GM10847 (cell line): ENCODE results near the gene CSPG5.

Experiments used
- POLR2A ChIP-seq: IDR thresholded peaks from 2 replicates; pipeline ENCODE4 v1.6.1; 2011; ENCODE audit not compliant: insufficient read length; ENCODE audit errors: extremely low read depth

CSPG5 gene

DNA sequence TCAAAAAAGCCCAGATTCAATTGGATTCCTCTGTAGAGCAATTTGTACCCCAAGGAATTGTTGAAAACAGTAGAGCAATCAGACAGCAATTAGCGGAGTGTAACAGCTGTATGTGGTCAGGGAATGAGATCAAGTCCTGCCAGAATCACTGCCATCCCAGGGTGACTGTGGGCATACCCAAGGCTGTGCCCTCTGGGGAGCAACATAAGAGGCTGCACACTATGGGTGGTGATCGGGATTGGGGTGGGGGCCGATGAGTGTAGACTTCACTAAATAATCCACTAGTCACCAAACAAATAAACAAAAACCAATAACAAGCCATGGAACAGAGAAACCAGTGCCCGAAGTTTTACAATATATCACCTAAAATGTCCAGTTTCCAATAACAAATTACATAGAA, 53.0 kb downstream of the CSPG5 start:
- no peak for TF ChIP-seq POLR2A

DNA sequence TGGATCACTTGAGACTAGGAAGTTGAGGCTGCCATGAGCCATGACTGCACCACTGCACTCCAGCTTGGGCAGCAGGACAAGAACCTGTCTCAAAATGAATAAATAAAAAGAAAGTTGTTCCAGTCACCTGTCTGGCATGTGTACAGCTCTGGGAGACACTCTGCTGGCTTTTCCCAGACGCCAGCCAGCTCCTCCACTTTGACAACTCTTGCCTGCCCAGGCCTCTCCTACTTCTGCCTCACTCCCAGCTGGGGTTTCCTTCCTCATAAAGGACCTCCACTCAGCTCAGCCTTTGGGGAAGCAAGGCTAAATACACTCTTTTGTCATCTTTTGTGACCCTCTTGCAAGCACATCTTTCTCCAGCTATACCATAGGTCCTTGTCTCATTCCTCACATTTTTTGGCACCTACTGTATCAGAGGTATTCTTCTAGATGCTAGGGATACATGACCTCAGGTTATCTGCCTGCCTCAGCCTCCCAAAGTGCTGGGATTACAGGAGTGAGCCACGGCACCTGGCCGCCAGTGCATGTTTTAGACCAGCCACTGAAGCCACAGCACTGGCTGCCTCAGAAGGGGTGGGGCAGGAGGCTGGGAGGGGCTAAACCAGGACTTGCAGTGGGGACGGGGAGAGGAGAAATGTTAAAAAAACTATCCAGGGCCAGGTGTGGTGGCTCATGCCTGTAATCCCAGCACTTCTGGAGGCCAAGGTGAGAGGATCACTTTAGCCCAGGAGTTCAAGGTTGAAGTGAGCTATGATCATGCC, 55.2 kb downstream of the CSPG5 start:
- TF ChIP-seq POLR2A, result no peak

DNA sequence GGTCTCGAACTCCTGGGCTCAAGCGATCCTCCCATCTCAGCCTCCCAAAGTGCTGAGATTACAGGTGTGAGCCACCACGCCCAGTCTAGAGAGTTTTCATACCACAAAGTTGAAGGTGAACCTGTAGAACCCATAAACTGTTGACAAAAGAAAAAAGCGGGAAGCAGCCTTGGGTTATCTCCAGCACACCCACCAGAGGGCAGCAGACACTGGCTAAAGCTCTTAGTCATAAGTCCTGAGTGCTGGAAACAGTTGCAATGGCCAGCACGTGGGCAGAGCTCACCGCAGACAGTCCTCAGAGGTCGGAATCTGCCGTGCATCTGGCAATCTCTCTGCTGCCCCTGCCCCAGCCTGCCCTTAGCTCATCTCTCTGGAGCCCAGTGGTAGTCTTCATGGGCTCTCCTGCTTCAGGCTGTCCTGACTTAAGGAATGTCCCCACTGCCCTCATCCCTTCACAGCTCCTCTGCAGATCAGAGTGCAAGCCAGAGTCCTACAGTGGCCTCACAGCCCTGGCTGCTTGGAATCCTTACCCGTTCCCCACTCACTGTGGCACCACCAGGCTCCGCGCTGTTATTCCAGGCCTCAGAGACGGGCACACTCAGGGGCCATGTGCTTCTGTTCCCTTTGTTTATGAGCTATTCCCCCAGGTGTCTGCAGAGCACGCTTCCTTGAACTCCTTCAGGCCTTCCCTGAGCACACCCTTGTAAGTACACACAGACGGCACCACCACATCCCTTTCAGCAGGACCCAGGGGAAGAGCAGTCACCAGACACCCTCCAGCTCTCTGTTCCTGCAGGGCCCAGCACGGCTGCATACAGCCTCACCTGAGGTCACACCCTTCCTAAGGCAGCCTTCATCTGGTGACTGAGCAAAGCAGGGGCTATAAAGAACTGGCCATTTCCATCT, 56.3 kb downstream of the CSPG5 start:
- TF ChIP-seq POLR2A, result no peak

DNA sequence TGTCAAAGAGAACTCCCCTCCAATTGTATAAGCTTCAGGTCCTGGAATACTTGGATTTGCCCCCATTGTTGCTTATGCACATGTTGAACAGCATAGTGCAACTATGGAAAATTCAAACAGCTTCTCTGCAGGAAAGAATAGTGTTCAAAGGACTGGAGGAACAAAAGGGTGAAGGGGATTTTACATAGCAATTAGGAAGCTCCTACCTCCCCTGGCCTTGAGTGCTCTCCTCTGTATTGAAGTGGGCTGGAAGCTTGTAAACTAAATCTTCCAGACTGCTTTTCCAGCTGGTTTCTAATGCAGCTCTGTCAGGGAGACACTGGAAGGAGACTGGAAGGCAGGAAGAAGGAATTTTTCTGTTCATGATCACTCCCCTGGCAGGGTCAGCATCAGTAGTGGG, 57.9 kb downstream of the CSPG5 start:
- TF ChIP-seq POLR2A, result no peak

DNA sequence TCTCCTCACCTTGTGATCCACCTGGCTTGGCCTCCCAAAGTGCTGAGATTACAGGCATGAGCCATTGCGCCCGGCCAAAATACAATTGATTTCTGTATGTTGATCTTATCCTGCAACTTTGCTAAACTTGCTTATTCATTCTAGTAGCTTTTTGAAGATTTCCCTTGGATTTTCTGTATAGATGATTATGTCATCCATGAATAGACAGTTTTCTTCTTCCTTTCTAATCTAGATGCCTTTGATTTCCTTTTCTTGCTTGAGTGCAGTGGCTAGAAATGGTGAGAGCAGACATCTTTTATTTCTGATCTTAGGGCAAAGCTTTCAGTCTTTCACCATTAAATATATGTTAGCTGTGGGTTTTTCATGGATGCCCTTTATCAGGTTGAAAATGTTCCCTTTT, 60.7 kb downstream of the CSPG5 start:
- TF ChIP-seq POLR2A, result no peak

DNA sequence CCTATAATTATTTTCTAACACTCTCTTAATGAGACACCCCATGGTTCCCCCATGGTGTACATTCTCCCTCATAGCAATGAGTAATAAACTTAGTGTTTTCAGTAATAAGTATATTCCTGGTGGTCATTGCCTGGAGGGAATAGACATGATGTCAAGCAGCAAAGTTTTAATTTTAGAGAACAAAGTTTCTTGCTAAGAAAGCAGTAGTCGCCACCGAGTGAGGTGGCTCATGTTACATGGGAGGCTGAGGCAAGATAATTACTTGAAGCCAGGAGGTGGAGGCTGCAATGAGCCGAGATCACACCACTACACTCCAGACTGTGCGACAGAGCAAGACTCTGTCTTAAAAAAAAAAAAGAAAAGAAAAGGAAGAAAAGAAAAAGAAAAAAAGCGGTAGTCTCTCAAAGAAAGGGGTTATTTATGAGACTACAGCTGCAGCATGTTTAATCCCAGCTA, 62.8 kb downstream of the CSPG5 start:
- TF ChIP-seq POLR2A, result no peak

- TF ChIP-seq POLR2A, result no peak
Observed at GRCh38 chr3:47515100-47515499, 63.6 kb downstream of the CSPG5 start.

DNA sequence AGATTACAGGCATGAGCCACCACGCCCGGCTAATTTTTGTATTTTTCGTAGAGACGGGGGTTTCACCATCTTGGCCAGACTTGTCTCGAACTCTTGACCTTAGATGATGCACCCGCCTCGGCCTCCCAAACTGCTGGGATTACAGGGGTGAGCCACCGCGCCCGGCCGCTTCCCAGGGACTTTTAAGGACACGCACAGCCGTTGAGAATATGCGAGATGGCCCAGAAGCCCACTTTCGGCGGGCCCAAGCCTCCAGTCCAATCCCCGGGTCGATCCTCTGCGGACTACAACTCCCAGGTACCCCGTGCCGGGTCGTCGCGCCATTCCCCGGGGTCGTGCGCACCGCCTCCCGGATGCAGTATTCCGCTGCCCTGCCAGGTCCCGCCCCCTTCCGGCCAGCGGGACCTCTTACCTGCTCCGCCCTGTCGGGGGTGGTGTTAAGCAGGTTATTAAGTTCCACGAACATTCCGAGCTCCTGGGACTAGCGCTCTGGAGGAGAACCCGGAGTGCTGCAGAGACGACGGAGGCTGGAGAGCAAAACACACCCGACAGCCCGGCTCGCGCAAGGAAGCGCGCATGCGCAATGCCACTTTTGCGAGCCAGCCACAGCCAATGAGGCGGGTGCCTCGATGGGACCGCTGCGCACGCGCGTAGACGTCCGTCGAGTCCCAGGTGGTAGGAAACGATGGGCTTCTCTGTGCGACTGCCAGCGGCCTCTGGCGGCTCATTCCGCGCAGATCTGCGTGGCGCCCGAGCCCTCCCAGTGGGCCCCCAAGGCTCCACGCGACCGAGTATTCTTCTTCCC, 65.3 kb downstream of the CSPG5 start, which contains the start of gene ELP6:
TSS of gene ELP6 (minus strand) at position 588 of the 805 bp plus-strand sequence. CDS start at position 466, 122 bp downstream.
- peak; percentile 89 for TF ChIP-seq POLR2A

- TF ChIP-seq POLR2A, result no peak
Observed at GRCh38 chr3:47512416-47513124, 66.1 kb downstream of the CSPG5 start.
